CD4-positive, alpha-beta T cell treated with Interleukin-15 for 1 hour (primary cell): Measurements from ENCODE around the gene TBC1D23.
"Not testable (repeated sequence)": the region's sequence is repeated elsewhere in the genome, so short reads cannot be mapped to it uniquely, and the experiment has no call there.

ENCODE experiments used
- DNase-seq: peaks from one replicate; pipeline ENCODE4 v3.0.0-alpha.2; 2020

TBC1D23 gene

DNA sequence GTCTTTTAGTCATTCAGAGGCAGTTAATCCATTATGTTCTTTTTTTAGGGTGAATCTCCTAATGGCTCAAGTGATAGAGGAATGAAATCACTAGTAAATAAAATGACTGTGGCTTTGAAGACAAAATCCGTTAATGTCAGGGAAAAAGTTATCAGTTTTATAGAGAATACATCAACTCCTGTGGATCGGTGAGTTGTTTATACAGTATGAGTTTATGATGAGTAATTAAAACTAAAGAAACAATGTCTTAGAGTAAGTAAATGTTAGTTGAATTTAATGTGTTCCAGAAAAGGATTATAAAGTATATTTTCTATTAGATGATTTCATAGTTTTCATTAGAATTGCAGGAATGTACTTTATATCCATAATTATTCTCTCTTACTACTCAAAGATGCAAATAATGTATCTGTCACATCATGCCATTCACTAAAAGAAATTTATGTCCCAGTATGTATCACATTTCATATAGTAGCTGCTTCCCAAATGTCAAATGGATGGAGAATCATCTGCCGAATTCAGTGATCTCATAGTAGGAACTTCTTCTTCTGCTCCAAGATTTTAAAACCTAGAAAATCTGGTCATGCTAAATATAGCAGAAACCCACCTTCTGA, 49.7 kb downstream of the TBC1D23 start:
- DNase-seq, result no peak

DNA sequence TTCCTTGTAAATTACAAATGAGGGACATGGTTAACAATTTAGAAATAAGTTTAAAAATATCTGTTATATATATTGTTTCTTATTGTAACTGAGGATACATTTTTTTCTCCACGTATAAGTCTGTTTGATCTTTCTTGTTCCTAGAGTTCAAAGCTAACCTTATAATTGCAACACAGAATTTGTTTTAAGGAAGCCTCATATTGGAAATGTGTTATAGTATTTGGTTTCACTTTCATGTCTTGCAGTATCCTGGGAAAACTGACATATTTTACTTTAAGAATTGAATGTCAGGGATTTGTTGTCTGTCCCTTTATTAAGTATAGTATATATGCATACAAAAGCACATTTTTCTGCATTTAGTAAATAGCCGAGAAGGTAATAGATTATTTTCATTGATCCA, 50.2 kb downstream of the TBC1D23 start:
- no peak for DNase-seq

DNA sequence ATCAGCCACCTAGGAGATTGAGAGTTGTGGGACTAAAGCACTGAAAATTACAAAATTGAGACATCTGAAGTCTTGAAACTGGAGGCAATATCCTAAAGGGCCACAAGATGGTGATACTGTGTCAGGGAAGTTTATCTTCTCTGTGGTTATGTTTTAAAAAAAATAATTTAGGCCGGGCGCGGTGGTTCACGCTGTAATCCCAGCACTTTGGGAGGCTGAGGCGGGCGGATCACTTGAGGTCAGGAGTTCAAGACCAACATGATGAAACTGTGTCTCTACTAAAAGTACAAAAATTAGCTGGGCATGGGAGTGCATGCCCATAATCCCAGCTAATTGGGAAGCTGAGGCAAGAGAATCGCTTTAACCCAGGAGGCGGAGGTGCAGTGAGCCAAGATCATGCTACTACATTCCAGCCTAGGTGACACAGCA, 55.9 kb downstream of the TBC1D23 start:
- DNase-seq, result no peak

GRCh38 chr3:100317912-100318311, 57.1 kb downstream of the TBC1D23 start:
- DNase-seq, result no peak

DNA sequence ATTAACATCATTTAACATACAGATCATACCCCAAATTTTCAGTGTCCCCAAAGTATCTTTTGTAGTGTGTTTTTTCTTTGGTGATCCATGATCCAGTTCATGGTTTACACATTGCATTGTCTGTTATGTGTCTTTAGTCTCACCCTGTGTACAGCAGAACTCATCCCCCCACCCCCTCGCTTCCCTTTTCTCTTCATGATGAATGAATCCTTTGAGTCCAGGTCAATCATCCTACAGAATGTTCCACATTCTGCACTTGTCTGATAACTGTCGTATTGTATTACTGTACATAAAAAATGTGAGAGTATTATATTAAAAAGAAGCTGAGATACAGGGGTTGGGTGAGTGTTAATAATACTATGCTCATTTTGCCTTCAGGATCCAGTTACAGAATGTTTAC, 59.2 kb downstream of the TBC1D23 start:
- no peak for DNase-seq

GRCh38 chr3:100324044-100324443, 63.3 kb downstream of the TBC1D23 start:
- DNase-seq, result no peak

DNA sequence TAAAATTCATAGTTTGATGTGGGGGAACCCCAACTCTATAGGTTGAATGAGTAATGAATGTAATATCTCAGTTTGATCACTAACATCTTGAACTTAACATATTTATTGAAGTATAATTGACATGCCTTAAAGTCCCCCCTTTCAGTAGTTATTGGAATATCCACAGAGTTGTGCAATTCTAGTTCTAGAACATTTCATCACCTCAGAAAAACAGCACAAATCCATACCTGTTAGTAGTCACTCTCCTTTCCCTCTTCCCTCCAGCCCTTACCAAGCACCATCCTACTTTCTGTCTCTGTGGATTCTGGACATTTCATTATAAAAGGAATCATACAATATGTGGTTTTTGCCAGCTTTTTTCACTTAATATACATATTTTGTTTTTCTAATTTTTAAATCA, 65.0 kb downstream of the TBC1D23 start:
- no peak for DNase-seq

GRCh38 chr3:100327377-100327776, 66.6 kb downstream of the TBC1D23 start:
- DNase-seq, result not testable (repeated sequence)

DNA sequence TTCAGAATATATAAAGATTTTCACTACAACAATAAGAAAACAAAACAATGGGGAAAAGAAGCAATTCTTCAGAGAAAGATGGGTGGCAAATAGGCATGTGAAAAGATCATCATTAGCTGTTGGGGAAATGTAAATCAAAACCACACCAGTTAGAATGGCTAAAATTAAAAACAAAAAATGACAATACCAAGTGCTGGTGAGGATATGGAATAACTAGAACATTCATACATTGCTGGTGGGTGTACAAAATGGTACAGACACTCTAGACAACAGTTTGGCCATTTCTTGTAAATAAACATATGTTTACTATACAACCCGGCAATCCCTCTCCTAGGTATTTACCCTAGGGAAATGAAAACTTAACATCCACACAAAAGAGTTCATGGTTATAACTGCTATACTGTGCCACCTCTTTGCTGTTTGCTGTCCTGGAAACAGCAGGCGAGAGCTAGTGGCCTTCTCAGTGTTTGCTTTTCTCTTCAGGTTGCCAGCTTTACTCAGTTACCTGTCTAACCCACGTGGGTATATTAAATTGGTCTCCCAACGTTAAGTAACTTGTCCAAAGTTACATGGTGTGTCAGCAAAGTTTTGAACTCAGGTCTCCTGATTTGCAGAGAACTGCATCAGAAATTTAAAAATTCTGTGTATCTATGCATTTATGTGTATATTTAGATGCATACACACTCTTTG, 69.2 kb downstream of the TBC1D23 start:
- no peak for DNase-seq

GRCh38 chr3:100330651-100331050, 69.9 kb downstream of the TBC1D23 start:
- no peak for DNase-seq

DNA sequence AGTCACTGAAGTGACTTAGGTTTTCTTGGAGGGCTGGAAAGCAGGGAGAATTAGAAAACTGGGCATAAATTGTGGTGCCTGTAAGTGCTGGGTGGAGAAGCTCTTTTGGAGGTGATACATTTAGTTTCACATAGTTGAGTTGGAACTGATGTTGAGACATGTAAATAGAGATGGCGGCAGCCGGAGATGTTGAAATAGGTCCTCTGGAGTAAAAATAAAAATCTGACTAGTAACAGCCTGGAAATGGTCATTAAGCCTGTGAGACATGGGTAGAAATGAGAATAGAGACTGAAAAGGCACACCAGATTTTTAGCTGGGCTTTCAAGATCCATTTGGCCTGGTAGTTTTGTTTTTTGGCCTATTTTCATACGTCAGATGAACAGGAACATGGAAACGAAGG, 70.9 kb downstream of the TBC1D23 start:
- DNase-seq, result no peak

DNA sequence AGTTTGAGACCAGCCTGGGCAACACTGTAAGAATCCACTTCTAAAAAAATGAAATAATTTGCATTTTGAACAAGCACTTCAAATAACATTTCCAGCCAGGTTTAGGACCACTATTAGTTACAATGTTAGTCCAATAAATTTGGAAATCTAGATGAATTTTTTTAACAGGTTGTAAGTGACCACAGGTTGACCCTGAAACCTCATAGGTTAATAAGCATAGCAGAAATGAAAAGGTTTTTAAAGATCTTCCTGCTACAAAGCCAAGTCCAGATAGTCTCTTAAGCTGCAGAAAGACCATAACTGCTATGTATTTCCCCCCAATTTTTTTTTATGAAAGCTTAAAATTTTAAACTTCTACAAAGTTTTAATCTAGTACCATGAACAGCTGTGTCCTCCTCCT, 72.3 kb downstream of the TBC1D23 start:
- DNase-seq, result no peak

- DNase-seq, result no peak
These were observed 73.2 kb downstream of the TBC1D23 start for GRCh38 chr3:100333970-100334487.

- DNase-seq, result peak; percentile 82
These were observed 73.9 kb downstream of the TBC1D23 start, which contains the start of gene NIT2 for GRCh38 chr3:100334488-100335351. NIT2 (plus strand) TSS chr3:100334757; CDS start chr3:100334792, 35 bp downstream.

DNA sequence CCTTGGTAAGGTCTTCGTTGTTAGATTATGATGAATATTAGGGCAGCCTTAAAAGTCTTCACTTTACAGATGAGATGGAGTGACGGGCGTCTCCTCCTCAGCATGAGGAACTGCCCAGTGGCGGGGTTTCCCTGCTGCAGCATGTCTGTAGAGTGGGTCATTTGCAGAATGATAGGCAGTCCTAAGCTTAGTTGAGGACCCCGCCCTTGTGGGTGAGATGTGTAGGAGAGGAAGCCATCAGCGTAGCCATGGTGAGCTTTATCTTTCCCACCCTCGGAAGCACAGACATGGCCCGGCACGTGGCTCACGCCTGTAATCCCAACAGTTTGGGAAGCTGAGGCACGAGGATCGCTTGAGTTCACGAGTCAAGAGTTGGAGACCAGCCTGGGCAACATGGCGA, 74.6 kb downstream of the TBC1D23 start:
- peak; percentile 50 for DNase-seq

GRCh38 chr3:100336229-100336628, 75.4 kb downstream of the TBC1D23 start:
- DNase-seq, result not testable (repeated sequence)

DNA sequence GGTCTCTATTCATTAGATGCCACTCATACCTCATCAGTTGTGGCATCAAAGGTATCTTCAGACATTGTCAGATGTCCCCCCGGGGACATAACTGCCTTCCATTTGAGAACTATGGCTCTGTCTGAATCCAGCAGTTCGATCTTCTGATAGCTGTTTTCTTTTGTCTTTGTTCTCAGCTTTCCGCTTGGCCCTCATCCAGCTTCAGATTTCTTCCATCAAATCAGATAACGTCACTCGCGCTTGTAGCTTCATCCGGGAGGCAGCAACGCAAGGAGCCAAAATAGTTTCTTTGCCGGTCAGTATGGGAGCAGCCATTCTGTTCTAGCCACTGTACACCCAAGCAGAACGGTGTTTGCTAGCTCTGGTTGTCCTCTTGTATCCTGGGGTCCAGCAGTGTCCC, 78.1 kb downstream of the TBC1D23 start:
- DNase-seq, result no peak

DNA sequence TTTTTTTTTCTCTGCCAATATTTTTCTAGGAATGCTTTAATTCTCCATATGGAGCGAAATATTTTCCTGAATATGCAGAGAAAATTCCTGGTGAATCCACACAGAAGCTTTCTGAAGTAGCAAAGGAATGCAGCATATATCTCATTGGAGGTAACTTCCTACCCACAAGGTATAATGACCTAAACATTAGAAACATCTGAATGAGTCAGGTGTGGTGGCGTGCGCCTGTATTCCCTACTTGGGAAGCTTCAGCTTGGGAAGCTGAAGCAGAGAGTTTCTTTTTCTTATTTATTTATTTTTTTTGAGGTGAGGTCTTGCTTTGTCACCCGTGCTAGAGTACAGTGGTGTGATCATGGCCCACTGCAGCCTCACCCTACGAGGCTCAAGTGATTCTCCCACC, 79.0 kb downstream of the TBC1D23 start:
- no peak for DNase-seq

DNA sequence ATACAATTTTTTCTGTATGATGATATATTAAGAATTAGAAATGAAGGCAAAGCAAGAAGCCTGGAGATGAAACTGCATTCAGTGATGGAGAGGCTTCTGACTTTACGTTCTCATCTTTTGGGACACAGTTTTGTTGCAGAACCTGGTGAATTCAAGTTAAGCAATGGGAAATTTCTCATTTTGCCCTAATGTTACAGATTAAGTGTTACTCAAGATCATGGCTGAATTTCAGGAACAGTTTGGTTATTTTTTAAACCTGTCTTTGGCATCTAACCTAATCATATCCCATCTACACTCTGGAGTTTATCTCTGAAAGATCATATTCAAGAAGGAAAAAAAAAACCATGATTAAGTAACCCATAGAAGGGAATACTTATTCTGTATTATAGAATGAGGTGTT, 79.7 kb downstream of the TBC1D23 start:
- no peak for DNase-seq

DNA sequence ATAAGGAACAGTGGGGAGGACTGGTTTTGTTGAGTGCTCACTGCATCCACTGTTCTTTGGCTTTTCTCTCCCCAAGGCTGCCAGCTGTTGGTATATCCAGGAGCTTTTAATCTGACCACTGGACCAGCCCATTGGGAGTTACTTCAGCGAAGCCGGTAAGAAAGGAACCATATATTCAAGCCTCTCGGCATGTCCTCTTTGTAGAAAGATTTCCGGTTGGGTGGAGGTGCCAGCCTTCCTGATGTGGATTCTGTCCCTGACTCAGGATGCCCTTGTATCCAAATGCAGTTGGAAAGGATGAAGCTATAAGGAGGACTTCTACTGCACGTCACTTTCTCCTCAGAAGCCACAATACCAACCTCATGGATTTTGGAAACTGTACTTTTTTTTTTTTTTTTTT, 87.9 kb downstream of the TBC1D23 start:
- no peak for DNase-seq

- DNase-seq, result not testable (repeated sequence)
These were observed 91.0 kb downstream of the TBC1D23 start for GRCh38 chr3:100351770-100352169.

- DNase-seq, result no peak
These were observed 91.8 kb downstream of the TBC1D23 start for GRCh38 chr3:100352296-100353231.
